ENCODE data around the gene CEP164. TPM values are rescaled to one million over a fixed set of nuclear protein-coding genes. Genes with fewer than 3 reads are reported as not detected.

The CEP164 gene
- total and polyA plus RNA-seq, 5 experiments from 2014 or later, result 11.3 to 45.4 (median 15.6) TPM

- DNase-seq, result no peak
- no peak overlapping the region for H3K27ac Mint-ChIP-seq
- no peaks in the 10 kb centered on the region for H3K9me3 Mint-ChIP-seq
- POLR2A ChIA-PET, result no interaction called here
- no peak overlapping the region for H3K4me3 Mint-ChIP-seq
- H3K27me3 Mint-ChIP-seq, result no peaks in the 10 kb centered on the region
- H3K4me1 Mint-ChIP-seq, result peaks cover 0 to 2% (median 0%) of the 10 kb centered on the region in 4 donors
- peaks cover 12 to 90% (median 42%) of the 10 kb centered on the region in 3 donors for H3K36me3 Mint-ChIP-seq
- ATAC-seq, result no peak
These were observed 48.9 kb downstream of the CEP164 start for GRCh38 chr11:117376517-117376916.

- no peak overlapping the region for H3K4me3 Mint-ChIP-seq
- DNase-seq (no peak), ATAC-seq (no peak)
- H3K27ac Mint-ChIP-seq, result peak overlapping the region in 1 of 10 donors; percentile 57
- no peaks in the 10 kb centered on the region for H3K4me1 Mint-ChIP-seq
- POLR2A ChIA-PET, result no interaction called here
- H3K36me3 Mint-ChIP-seq, result peaks cover 12 to 81% (median 33%) of the 10 kb centered on the region in 3 donors
- no peaks in the 10 kb centered on the region for H3K9me3 Mint-ChIP-seq
- H3K27me3 Mint-ChIP-seq, result no peaks in the 10 kb centered on the region
These were observed 51.6 kb downstream of the CEP164 start for GRCh38 chr11:117378976-117379865.

DNA sequence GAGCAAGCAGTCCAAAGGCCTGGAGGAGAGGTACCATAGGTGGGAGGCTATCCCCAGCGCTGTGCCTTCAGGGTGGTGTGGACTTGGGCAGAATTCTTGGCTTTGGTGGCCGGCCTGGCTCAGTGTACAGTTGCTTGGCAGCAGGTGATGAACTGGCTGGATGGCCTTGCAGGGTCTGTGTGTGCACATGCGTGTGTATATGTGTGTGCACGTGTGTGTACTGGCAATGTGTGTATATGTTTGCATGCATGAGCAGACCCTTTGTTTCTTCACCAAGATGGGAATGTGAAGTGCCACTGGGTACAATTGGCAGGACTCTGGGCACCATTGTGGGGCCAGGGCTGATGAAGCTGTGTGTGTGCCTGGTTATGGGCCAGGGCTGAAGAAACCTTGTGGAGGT lies 53.0 kb downstream of the CEP164 start:
- Mint-ChIP-seq H3K36me3 (peaks cover 7 to 78% (median 22%) of the 10 kb centered on the region in 3 donors), H3K27ac (no peak overlapping the region), H3K27me3 (no peaks in the 10 kb centered on the region), H3K4me3 (no peak overlapping the region), H3K4me1 (no peaks in the 10 kb centered on the region), H3K9me3 (no peaks in the 10 kb centered on the region)
- DNase-seq, result no peak
- POLR2A ChIA-PET, result no interaction called here
- no peak for ATAC-seq

GRCh38 chr11:117381481-117382387 lies 54.1 kb downstream of the CEP164 start:
- peaks cover 0 to 75% (median 15%) of the 10 kb centered on the region in 3 donors for H3K36me3 Mint-ChIP-seq

DNA sequence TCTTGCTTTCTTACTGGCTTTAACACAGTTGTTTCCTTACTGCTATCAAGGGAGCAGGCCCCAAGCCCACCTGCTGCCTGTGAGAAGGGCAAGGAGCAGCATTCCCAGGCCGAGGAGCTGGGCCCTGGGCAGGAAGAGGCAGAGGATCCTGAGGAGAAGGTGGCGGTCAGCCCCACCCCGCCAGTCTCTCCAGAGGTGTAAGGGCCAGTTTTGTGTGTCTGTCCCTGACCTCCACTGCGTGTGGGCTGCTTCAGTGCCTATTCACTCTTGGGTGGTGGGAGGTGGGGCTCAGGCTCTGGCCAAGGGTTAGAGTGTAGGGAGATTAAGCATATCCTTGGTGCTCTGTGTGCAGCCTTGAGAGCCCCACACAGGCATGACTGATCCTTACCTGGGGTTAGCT lies 55.1 kb downstream of the CEP164 start:
- POLR2A ChIA-PET, result no interaction called here
- no peaks in the 10 kb centered on the region for H3K27me3 Mint-ChIP-seq
- DNase-seq, result no peak
- no peak for ATAC-seq
- H3K27ac Mint-ChIP-seq, result peak overlapping the region in 1 of 10 donors; percentile 2
- peaks cover 0 to 76% (median 15%) of the 10 kb centered on the region in 3 donors for H3K36me3 Mint-ChIP-seq
- H3K4me3 Mint-ChIP-seq, result no peak overlapping the region
- no peaks in the 10 kb centered on the region for H3K9me3 Mint-ChIP-seq
- H3K4me1 Mint-ChIP-seq, result no peaks in the 10 kb centered on the region

More at GRCh38 chr11:117381481-117382387, 54.1 kb downstream of the CEP164 start:
- POLR2A ChIA-PET, result no interaction called here
- no peak for ATAC-seq
- H3K9me3 Mint-ChIP-seq, result no peaks in the 10 kb centered on the region
- no peaks in the 10 kb centered on the region for H3K4me1 Mint-ChIP-seq
- no peak for DNase-seq
- H3K4me3 Mint-ChIP-seq, result no peak overlapping the region
- peak overlapping the region in 1 of 10 donors; percentile 29 for H3K27ac Mint-ChIP-seq
- H3K27me3 Mint-ChIP-seq, result no peaks in the 10 kb centered on the region

DNA sequence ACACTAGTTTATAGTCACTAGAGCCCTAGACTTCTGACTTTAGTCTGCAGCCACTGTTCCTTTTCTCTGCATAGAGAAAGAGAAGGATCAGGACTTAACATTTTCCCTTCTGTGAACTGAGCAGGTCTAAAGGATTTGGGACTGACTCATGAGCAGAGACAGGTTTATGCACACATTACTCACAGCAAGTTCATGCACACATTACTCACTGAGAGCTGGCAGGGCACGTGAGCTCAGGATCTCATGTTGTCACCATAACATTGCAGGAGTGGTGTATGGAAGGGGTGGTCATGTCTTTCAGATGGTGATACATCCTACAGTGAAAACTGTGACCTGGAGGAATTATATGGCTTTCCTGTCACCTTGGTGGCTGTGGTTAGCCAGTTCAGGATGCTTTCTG lies 56.4 kb downstream of the CEP164 start:
- POLR2A ChIA-PET, result no interaction called here
- no peak for ATAC-seq
- Mint-ChIP-seq H3K4me1 (no peaks in the 10 kb centered on the region), H3K36me3 (peaks cover 0 to 75% (median 15%) of the 10 kb centered on the region in 3 donors), H3K27me3 (no peaks in the 10 kb centered on the region), H3K27ac (no peak overlapping the region), H3K4me3 (no peak overlapping the region), H3K9me3 (no peaks in the 10 kb centered on the region)
- no peak for DNase-seq

GRCh38 chr11:117385471-117385870 lies 57.8 kb downstream of the CEP164 start:
- Mint-ChIP-seq H3K4me1 (peaks cover 0 to 2% (median 0%) of the 10 kb centered on the region in 4 donors), H3K27me3 (no peaks in the 10 kb centered on the region), H3K4me3 (no peak overlapping the region), H3K36me3 (peaks cover 6 to 71% (median 20%) of the 10 kb centered on the region in 3 donors), H3K9me3 (no peaks in the 10 kb centered on the region), H3K27ac (peak overlapping the region in 2 of 10 donors; percentile 27 to 28)
- DNase-seq (no peak), ATAC-seq (no peak)
- POLR2A ChIA-PET, result no interaction called here

- DNase-seq, result no peak
- H3K36me3 Mint-ChIP-seq, result peaks cover 6 to 72% (median 20%) of the 10 kb centered on the region in 3 donors
- no peak for ATAC-seq
These were observed 58.3 kb downstream of the CEP164 start for GRCh38 chr11:117385906-117386305.

GRCh38 chr11:117387992-117388755 lies 60.5 kb downstream of the CEP164 start:
- ATAC-seq (no peak), DNase-seq (no peak)
- Mint-ChIP-seq H3K4me1 (peaks cover 0 to 2% (median 0%) of the 10 kb centered on the region in 4 donors), H3K9me3 (no peaks in the 10 kb centered on the region), H3K36me3 (peaks cover 6 to 75% (median 28%) of the 10 kb centered on the region in 3 donors), H3K27ac (no peak overlapping the region), H3K4me3 (no peak overlapping the region), H3K27me3 (no peaks in the 10 kb centered on the region)
- POLR2A ChIA-PET, result no interaction called here

More at GRCh38 chr11:117385906-117386305, 58.3 kb downstream of the CEP164 start:
- Mint-ChIP-seq H3K9me3 (no peaks in the 10 kb centered on the region), H3K27me3 (no peaks in the 10 kb centered on the region), H3K4me1 (peaks cover 0 to 2% (median 0%) of the 10 kb centered on the region in 4 donors), H3K27ac (peak overlapping the region in 3 of 10 donors; percentile 17 to 49 (median 28)), H3K4me3 (no peak overlapping the region)
- POLR2A ChIA-PET, result no interaction called here

DNA sequence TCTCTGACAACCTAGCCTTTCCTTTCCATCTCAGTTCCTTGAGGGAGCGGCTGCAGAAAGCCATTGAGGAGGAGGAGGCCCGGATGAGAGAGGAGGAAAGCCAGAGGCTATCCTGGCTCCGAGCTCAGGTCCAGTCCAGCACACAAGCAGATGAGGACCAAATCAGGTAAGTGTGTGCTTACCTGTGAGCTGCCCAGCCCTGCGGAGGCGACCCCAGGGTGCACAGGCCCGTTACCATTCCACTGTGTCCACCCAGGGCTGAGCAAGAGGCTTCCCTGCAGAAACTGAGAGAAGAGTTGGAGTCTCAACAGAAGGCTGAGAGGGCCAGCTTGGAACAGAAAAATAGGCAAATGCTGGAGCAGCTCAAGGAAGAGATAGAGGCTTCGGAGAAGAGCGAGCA lies 63.1 kb downstream of the CEP164 start:
- ATAC-seq, result no peak
- Mint-ChIP-seq H3K4me1 (peaks cover 0 to 2% (median 0%) of the 10 kb centered on the region in 4 donors), H3K9me3 (no peaks in the 10 kb centered on the region), H3K36me3 (peaks cover 11 to 82% (median 40%) of the 10 kb centered on the region in 3 donors), H3K27ac (no peak overlapping the region), H3K27me3 (no peaks in the 10 kb centered on the region), H3K4me3 (no peak overlapping the region)
- POLR2A ChIA-PET, result no interaction called here
- DNase-seq, result no peak

DNA sequence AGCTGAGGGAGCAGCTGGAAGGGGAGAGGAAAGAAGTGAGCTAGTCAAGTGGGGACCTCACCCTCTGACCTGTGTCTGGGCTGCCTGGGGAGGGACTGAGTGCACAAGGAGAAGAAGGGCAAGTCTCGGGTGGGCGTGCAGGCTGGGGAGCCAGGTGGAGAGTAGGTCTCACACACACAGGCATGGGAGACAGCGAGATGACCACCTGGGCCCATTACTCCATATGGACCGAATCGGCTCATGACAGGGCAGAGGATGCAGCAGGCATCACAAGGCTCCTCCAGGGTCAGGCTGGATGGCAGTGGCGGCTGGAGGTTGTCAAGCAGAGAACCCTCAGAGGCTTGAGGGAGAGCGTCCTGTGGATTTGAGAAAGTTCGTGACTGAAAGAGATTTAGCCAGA lies 63.5 kb downstream of the CEP164 start:
- H3K4me1 Mint-ChIP-seq, result peaks cover 0 to 2% (median 0%) of the 10 kb centered on the region in 4 donors
- H3K4me3 Mint-ChIP-seq, result no peak overlapping the region
- H3K27me3 Mint-ChIP-seq, result no peaks in the 10 kb centered on the region
- ATAC-seq (no peak), DNase-seq (no peak)
- H3K27ac Mint-ChIP-seq, result peak overlapping the region in 1 of 10 donors; percentile 6
- no peaks in the 10 kb centered on the region for H3K9me3 Mint-ChIP-seq
- H3K36me3 Mint-ChIP-seq, result peaks cover 12 to 84% (median 43%) of the 10 kb centered on the region in 3 donors
- POLR2A ChIA-PET, result no interaction called here

- Mint-ChIP-seq H3K27ac (no peak overlapping the region), H3K4me3 (no peak overlapping the region), H3K9me3 (peaks cover 0 to 8% (median 0%) of the 10 kb centered on the region in 9 donors), H3K4me1 (peaks cover 0 to 2% (median 0%) of the 10 kb centered on the region in 4 donors), H3K27me3 (no peaks in the 10 kb centered on the region), H3K36me3 (peaks cover 17 to 85% (median 53%) of the 10 kb centered on the region in 3 donors)
- no peak for ATAC-seq
- POLR2A ChIA-PET, result no interaction called here
- DNase-seq, result no peak
These were observed 64.5 kb downstream of the CEP164 start for GRCh38 chr11:117392001-117392690.

Data from naive thymus-derived CD8-positive, alpha-beta T cell (primary cell).